SW 1271 (cell line): ENCODE results near the gene BABAM2.
"Not testable (repeated sequence)": the region's sequence is repeated elsewhere in the genome, so short reads cannot be mapped to it uniquely, and the experiment has no call there.

Experiments
- DNase-seq, 2 experiments: peaks; one replicate each; lab custom pipeline; 2025; lab: John Stamatoyannopoulos, UW

BABAM2 gene

GRCh38 chr2:28361991-28362710 is 471.6 kb downstream of the BABAM2 start:
- no peak for DNase-seq

GRCh38 chr2:28362991-28363521 is 472.5 kb downstream of the BABAM2 start:
- no peak for DNase-seq

- no peak for DNase-seq
Measured at GRCh38 chr2:28363686-28364280, 473.3 kb downstream of the BABAM2 start.

DNA sequence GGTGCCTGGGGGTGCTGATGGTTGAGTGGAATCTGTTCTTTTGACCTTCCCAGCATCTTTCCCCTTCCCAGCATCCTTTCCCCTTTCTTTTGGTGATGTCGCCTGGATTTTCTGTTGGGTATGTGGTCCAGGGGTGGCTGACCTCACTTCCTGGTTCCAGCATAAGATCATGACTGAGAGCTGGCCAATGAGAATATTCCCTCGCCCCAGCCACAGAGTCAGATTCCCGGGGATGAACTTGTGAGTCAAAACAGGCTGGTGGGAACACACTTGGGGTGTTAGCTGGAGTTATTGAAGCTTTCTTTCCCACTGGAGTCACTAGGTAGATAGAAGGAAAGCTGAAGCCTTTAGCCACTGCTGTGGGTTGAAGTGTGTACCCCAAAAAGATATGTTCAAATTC is 474.1 kb downstream of the BABAM2 start:
- DNase-seq: no peak

- no peak for DNase-seq
Measured at GRCh38 chr2:28365158-28365557, 474.6 kb downstream of the BABAM2 start.

- no peak for DNase-seq
Measured at GRCh38 chr2:28366149-28366495, 475.6 kb downstream of the BABAM2 start.

DNA sequence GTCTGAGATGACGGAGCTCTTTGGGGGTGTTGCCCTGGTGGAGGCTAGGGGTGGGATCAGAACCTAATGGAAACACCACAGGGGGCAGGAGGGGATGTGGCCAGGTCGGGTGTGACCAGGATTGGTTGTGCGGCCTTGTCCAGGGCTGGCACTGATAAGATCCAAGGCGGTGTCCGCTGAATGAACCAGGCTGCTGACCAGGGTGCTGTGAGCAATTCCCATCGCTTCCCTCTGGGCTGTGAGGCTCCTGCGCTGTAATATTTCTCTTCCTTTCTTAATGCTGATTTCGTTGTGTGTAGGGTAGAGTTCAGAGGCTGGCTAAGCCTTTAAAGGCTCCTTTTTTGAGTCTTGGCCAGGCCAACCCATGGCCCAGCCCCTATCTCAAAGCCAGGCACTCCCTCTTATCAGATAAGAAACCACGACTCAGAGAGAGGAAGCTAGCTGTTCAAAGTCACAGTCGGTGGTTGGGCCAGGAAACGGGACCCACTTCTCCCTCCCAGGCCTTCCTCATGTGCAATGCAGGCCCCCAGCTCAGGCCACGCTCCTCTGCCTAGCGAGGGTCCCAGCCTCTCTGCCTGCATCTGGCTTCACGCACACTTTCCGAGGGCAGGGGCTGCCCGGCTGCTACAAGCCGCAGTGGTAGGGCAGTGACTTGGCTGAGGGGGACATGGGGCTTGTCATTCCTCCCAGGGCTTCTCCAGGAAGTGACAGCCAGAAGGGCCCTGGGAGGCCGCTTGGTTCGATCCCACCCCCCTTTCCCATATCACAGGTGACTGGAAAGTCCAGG is 476.2 kb downstream of the BABAM2 start:
- DNase-seq: no peak

- no peak for DNase-seq
Measured at GRCh38 chr2:28367667-28368356, 477.3 kb downstream of the BABAM2 start.

- DNase-seq: no peak
Measured at GRCh38 chr2:28368357-28368798, 477.8 kb downstream of the BABAM2 start.

- DNase-seq: no peak
Measured at GRCh38 chr2:28369358-28369757, 478.8 kb downstream of the BABAM2 start.

GRCh38 chr2:28370354-28370753 is 479.8 kb downstream of the BABAM2 start:
- no peak for DNase-seq

GRCh38 chr2:28371728-28372127 is 481.2 kb downstream of the BABAM2 start:
- not testable (repeated sequence) for DNase-seq

DNA sequence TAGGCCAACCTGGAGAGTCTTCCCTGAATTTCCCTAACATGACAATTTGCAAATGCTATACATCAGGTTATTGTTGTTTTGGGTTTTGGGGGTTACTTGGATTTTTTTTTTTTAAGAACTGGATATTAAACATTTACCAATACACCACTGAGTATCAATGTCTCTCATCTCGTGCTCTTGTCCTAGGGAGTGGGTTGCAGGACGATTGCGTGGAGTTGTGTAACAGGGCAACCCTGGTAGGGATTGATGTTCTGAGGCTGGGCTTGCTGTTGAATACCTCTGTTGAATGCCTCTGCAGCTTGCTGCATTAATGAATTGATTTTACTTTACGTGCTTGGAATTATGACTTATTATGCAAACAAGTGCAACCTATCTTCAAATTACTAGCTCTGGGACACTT is 483.3 kb downstream of the BABAM2 start:
- no peak for DNase-seq

- DNase-seq: no peak
Measured at GRCh38 chr2:28374331-28374730, 483.8 kb downstream of the BABAM2 start.

GRCh38 chr2:28375236-28375635 is 484.7 kb downstream of the BABAM2 start:
- DNase-seq: no peak

DNA sequence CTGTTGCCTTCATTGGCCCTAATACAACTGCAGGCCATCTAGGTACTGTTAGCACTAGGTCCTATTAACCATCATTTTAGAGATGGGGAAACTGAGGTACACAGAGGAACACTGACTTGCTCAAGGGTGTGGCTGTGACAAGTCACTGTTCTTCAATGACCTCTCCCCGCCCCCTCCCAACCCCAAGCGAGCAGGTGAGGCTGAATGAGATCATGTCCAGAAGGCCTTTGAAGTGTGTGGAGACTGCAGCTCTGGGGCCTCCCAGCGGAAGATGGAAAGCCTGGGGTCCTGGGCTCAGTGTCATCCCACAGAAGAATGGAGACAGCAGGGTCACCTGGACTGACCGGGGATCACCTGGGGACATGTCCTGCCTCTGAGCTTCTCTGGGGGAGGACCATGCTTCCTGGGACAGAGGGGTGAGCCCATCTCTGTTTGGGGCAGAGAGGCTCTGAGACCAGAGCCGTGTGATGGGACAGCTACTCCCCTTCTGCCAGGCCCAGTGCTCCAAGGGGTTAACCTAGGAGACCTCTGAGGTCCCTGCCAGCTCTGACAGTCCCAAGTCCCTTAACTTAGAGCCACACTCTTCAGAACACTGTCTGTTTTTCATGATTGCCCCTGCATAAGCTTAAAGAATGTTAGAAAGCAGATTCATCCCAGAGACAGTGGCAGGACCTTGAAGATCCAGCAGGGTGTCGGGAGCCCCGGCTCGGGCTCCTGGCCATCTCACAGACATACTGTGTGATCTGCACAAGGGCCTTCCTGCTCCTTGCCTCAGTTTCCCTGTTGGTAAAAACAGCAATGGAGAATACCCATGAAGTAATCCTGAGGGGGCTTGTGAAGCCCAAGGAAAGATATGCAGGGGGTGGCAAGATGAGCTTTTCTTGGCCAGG is 485.5 kb downstream of the BABAM2 start:
- DNase-seq: no peak

- DNase-seq: no peak
Measured at GRCh38 chr2:28377195-28377816, 486.8 kb downstream of the BABAM2 start.

DNA sequence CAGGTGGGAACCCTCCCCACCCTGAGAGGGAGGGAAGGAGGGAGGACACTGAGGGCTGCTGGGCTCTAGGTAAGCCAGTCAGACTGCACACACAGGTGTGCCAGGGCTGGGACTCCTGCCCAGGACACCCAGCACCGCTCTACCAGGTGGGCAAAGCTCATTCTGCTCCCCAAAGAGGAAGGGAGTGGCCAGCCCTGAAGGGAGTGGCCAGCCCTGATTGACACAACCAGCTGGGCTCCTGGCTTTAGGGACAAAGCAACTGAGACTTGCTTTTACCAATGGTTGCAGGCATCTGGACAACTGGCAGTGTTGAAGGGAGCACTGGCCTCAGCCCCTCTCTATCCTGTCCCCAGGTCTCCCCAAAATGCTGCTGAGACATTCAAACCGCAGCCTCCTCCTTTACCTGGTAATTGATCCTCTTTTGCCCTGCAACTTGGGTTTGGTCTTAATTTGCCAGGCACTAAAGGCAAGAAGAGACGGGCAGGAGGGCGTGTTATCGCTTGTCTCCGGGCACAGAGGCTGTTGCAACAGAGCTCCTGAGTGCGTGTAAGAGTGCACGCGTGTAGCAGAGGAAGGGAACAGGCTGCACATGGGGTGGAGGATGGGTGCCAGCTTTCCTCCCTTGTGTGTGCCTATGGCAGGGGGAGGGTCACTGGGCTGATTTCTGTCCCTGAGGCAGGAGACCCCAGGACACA is 487.6 kb downstream of the BABAM2 start:
- DNase-seq: no peak

DNA sequence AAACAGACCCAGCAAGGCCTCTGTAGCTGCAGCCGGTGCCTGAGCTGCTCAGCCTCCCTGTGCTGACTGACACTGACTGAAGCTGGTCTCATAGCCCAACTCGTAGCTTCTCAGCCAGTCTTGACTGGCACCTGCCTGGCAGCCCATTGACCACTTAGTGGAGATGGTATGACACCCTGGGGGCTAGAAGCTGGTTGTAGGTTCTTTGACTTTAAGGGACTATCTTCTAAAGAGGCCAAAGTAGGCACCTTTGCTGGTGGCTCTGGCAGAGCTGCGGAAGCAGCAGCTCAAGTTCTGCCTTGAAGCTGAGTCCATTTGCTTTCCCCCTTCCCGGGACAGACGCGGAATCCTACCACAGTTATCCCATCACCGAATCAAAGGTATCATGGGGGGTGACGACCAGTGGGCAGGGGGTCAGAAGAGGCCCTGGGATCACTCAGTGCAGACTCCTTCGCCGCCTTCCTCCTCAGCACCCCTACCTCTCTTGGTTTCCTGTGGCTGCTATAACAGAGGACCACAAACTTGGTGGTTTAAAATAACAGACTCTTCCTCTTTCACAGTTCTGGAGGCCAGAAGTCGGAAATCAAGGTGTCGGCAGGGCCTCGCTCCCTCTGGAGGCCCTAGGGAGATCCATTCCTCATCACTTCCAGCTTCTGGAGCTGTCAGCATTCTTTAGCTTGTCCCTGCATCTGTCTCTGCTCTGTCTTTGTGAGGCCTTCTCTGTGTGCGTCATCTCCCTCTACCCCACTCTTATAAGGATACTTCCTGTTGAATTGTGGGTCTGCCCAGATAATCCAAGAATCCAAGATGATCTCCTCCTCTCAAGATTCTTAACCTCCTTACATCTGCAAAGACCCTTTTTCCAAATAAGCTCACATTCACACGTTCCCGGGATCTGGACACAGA is 488.4 kb downstream of the BABAM2 start:
- DNase-seq: no peak
